NCI-H2196 treated with DMSO at 0.1 percent for 48 hours (cell line): ENCODE data around the gene PXMP4.

Source experiments
- DNase-seq: peaks from one replicate; lab custom pipeline; 2025; ENCODE audit not compliant: unreplicated experiment; lab: John Stamatoyannopoulos, UW

The PXMP4 gene

DNA sequence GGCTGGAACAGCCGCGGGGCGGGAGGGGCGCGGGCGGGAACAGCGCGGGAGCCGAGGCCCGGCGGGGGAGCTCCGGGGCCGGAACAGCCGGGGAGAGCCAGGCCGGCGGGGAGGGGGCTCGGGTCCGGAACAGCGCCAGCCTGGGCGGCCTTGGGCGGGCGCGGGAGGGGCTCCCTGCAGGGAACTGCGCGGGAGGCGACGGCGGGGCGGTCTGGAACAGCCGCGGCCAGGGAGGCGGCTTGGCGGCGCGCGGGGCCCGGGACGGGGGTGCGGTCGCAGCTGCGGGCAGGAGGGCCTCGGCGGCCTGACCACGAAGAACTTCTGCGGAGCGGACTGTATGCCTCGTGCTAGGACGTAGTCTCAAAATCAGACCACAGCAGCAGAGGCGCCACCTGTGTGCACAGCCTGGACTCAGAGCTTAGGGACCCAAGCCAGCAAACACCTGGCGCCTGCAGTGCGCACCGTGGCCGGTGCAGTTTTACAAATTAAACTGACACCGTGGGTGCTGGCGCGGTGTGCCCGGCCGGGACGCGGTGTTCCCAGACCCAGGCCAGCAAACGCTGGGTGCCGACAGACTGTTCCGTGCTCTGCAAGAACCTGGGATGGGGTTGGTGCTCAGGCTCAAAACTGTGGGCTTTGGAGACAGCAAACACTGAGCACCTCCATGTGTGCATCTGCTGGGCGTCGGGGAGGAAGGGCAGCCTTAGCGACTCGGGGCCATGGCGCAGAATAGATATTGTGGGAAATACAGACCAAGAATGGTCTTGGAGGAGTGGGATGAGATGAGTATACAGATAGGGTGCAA, 12.3 kb upstream of the PXMP4 start:
- DNase-seq = peak; percentile 79

- no peak for DNase-seq
Observed at GRCh38 chr20:33731693-33732165, 11.6 kb upstream of the PXMP4 start, which contains the start of gene ZNF341. TSS of gene ZNF341 (plus strand) at chr20:33731996. CDS start at chr20:33732022, 26 bp downstream.

DNA sequence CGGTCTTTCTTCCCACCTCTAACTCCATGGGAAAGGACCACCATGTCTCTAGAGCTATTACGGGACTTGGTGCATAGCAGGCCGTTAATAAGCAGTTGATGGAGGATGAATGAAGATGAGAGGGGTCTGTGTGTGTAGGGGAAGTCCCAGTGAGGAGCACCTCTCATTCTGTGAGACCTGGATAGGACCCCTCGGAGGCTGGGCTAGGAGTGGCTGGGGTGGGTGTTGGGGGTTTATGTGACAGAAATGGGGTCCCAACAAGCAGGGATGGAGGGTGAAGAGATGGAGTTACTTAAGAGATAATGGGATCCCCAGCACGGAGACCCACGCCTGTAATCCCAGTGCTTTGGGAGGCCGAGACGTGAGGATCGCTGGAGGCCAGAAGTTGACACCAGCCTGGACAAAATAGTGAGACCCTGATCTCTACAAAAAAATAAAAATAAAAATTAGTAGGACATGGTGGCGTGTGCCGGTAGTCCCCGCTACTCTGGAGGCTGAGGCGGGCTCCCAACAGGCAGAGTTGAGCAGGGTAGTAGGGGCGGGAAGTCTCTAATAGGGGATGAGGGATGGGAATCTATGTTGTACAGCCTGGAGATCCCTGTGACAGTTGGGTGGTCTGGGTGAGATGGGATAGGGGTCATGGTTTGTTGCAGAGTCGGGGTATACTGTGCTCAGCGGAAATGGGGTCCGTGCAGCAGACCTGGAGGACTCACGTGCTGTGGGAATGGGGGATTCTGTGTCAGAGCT, 11.0 kb upstream of the PXMP4 start:
- DNase-seq = no peak

GRCh38 chr20:33729101-33729500, 9.0 kb upstream of the PXMP4 start:
- no peak for DNase-seq

- DNase-seq = no peak
Observed at GRCh38 chr20:33728463-33728862, 8.4 kb upstream of the PXMP4 start.

DNA sequence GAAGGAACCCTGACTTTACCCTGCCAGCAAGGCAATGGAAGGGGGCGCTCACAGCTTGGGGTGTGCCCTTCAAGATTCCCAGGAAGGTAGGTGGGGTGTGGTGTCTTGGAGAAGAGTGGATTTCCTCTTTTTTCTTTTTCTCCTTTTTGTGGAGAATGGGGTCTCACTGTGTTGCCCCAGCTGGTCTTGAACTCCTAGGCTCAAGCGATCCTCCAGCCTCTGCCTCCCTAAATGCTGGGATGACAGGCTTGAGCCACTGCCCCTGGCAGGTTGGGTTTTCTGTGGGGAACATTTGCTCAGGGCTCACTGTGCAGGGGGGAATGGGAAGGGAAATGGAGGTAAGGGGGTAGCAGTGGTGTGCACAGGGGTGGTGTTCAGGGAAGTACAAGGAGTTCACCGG, 7.7 kb upstream of the PXMP4 start:
- DNase-seq = no peak

DNA sequence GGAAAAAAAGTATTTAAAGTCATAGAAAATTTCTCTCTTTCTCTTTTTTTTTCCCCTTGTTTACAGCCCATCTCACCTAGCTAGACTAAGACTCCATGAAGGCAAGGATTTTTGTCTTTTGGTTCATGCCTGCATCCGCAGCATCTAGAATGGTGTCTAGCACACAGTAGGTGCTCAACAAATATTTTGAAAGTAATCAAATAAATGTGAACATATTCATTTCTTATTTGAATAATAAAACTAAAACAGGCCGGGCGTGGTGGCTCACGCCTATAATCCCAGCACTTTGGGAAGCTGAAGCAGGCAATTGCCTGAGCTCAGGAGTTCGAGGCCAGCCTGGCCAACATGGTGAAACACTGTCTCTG, 7.0 kb upstream of the PXMP4 start:
- no peak for DNase-seq

GRCh38 chr20:33725607-33726264, 5.6 kb upstream of the PXMP4 start:
- no peak for DNase-seq

GRCh38 chr20:33724439-33725094, 4.5 kb upstream of the PXMP4 start:
- no peak for DNase-seq

DNA sequence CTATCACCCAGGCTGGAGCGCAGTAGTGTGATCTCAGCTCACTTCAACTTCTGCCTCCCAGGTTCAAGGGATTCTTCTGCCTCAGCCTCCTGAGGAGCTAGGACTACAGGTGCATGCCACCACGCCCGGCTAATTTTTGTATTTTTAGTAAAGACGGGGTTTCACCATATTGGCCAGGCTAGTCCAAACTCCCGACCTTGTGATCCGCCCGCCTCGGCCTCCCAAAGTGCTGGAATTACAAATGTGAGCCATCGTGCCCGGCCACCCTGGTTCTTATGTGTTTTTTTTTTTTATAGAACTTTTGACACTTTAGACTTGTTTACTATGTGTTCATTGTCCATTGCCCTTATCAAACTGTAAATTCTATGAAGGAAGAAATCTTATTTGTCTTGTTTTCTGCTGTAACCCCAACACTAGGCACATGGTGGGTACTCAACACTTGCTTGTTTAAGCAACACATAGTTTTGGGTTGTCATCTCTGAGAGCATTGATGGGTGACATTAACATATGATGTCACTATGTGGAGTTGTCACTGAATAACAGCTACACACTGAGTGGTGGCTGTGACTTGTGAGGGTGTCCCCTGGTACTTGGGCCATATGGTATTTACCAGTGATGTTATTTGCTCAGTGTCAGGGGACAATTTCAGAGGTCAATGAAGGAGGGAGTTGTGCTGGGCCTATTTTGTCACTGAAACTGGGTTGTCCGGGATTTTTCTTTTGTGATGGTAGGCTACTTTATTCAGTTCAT, 1.5 kb upstream of the PXMP4 start:
- no peak for DNase-seq

DNA sequence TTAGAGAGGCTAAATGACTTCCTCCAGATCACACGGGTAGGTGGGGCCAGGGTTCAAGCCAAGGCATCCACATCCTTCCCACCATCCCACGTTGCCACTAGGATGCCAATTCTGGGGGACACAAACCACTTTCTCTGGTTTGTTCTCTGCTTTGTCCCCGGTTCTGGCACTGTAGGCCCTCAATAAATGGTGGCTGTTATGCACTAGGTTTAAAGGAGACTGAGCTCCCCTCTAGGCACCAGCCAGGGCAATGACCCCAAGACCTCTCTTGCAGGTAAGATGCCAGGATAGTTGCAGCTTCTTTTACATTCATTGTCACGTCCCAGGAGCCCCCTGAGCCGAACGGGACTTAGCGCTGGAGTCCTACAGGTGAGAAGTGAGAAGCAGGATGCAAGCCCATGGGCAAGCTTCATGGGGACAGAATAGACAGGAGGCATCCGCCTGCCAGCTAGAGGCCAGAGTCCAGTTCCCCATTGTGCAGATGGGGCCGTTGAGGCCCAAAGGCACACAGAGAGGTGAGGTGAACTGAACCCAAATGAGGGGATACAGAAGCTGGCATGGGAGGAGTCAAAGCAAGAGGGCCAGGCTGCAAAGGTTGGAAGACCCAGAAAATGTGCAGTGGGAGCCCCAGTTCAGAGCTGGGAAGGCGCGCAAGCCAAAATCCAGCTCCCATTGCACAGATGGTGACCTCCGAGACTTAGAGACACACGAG, 677 bp downstream of the PXMP4 start:
- no peak for DNase-seq

DNA sequence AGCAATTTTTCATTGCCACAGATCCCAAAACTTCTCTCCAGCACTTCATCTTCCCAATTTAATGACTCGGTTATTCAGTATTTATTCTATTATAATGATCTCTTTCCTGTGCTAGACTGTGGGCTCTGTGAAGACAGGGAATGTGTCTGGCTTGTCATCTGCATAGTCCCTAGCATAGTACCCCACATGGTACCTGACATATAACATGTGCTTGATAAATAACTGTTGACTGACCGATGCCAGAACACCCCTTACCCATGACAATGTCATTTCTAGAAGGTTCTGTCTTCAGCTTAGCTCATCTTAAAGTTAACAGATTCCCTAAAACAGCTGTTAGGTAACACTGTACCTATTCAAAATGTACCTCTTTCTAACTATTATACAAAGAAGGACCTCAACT, 3.6 kb downstream of the PXMP4 start:
- DNase-seq = no peak

- no peak for DNase-seq
Observed at GRCh38 chr20:33713865-33714367, 6.2 kb downstream of the PXMP4 start.

- DNase-seq = no peak
Observed at GRCh38 chr20:33711446-33711738, 8.7 kb downstream of the PXMP4 start.

GRCh38 chr20:33710681-33711445, 9.2 kb downstream of the PXMP4 start:
- DNase-seq = no peak

DNA sequence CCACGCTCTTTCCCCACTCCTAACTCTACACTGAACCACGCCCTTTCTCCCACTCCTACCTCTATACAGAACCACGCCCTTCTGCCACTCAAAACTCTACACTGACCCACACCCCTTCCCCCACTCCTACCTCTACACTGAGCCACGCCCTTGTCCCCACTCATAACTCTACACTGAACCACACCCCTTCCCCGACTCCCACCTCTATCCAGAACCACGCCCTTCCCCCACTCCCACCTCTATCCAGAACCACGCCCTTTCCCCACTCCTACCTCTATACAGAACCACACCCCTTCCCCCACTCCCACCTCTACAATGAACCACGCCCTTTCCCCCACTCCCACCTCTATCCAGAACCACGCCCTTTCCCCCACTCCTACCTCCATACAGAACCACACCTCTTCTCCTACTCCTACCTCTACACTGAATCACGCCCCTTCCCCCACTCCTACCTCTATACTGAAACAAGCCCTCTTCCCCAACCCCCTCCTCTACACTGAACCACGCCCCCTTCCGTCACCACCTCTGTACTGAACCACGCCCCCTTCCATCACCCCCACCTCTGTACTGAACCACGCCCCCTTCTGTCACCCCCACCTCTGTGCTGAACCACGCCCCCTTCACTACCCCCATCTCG, 10.1 kb downstream of the PXMP4 start:
- DNase-seq = no peak

GRCh38 chr20:33709398-33709797, 10.7 kb downstream of the PXMP4 start:
- no peak for DNase-seq

DNA sequence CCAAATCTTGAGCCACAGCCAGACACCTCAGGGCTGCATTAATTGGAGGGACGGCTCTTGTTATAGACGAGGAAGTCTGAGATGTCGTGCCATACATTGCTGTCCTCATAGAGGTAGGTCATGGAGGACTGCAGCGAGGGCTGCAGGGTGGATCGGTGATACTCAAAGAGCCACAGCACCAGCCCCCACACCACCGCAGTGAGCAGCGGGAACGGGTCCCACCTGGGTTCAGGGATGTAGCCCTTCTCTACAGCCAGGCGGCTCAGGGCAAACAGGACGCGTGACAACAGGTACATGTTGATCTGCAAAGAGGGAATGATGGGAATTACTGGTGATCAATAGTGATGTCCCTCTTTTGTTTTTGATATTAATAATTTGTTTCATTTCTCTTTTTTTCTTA, 12.4 kb downstream of the PXMP4 start:
- no peak for DNase-seq
